Thyroid gland (tissue), 4 donors: Measurements from ENCODE around the gene ATF4. TPM values are rescaled to one million over a fixed set of nuclear protein-coding genes. Genes with fewer than 3 reads are reported as not detected.

Experiments
- DNase-seq, 2 donors: peaks; one replicate each; pipeline ENCODE4 v3.0.0-alpha.2; 2019
- H3K27ac ChIP-seq, 3 donors: fragments of 200-600 bp; sonication (generic); 1 replicate in 2 of 3; 2 replicates in 1 of 3; pipeline ENCODE4 v1.5.1; 2016 to 2019; ENCODE audit warnings: mild to moderate bottlenecking in 1 of 3, moderate library complexity in 1 of 3
- H3K27me3 ChIP-seq: fragments of 200-600 bp; sonication (generic); one replicate; pipeline ENCODE4 v1.5.1; 2019
- H3K36me3 ChIP-seq, 2 donors: fragments of 200-600 bp; sonication (generic); one replicate each; pipeline ENCODE4 v1.5.1; 2016 to 2019
- H3K4me1 ChIP-seq, 2 donors: fragments of 200-600 bp; sonication (generic); one replicate each; pipeline ENCODE4 v1.5.1; 2017 to 2019
- H3K4me3 ChIP-seq, 3 donors: fragments of 200-600 bp; sonication (generic); replicated peaks in 1 of 3; 1 replicate in 2 of 3; 2 replicates in 1 of 3; pipeline ENCODE4 v1.5.1; 2016; ENCODE audit warnings: mild to moderate bottlenecking in 1 of 3
- H3K9me3 ChIP-seq: fragments of 200-600 bp; sonication (generic); one replicate; pipeline ENCODE4 v1.5.1; 2017
- POLR2A ChIP-seq, 2 donors: fragments of 450-650 bp; IDR thresholded peaks; one replicate each; pipeline ENCODE4 v1.6.1; 2017; ENCODE audit warnings: antibody characterized with exemption in 2 of 2, mild to moderate bottlenecking in 2 of 2, moderate library complexity in 1 of 2
- WGBS, 2 donors: methylation state at CpG; one replicate each; pipeline ENCODE4 v1.1.5; 2017; 5-methylcytosine and 5-hydroxymethylcytosine counted together
- intact Hi-C: fragments of 100-400 bp; cut with DNase I; formaldehyde crosslinking; loops from one replicate; pipeline ENCODE4 v1.15.1; 2023
- total RNA-seq, 4 donors: library from RNA; depleted of rRNA; stranded (reverse); fragments of >200 nt; gene quantifications; one replicate each; pipeline ENCODE4 v1.2.3, GENCODE V29; 2016
- TF ChIP-seq, protein P1 (sequence below), 6 experiments: fragments of 200-600 bp in 3 of 6; fragments of 450-650 bp in 3 of 6; sonication (generic) in 3 of 6; IDR thresholded peaks; one replicate each; pipeline ENCODE4 v1.5.1; 2016 to 2019; ENCODE audit warnings: antibody characterized with exemption in 6 of 6, mild to moderate bottlenecking in 2 of 6, inconsistent platforms in 1 of 6, moderate library complexity in 1 of 6

Gene ATF4
- total RNA-seq, 4 donors from 2014 or later = 173 to 273 (median 210) TPM

DNA sequence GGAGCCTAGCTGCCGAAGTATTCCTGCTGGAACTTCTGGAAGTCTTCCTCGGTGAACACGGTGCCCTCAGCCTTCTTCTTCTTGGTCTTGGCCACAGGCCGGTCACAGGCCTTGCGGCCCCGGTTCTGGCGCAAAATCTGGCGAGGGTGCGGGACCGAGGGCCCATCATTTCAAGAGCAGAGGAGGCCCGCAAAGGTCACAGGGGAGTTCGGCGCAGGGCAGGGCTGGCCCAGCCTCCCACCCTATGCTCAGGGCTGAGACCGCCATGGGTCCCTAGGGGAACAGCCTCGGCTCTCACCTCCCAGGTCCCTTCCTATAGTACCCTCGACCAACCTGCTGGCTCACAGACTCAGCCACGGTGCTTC lies 9.1 kb downstream of the ATF4 start:
- H3K36me3 ChIP-seq = peaks cover 1 to 12% of the 10 kb centered on the region in 2 donors
- TF ChIP-seq, protein P1, sequence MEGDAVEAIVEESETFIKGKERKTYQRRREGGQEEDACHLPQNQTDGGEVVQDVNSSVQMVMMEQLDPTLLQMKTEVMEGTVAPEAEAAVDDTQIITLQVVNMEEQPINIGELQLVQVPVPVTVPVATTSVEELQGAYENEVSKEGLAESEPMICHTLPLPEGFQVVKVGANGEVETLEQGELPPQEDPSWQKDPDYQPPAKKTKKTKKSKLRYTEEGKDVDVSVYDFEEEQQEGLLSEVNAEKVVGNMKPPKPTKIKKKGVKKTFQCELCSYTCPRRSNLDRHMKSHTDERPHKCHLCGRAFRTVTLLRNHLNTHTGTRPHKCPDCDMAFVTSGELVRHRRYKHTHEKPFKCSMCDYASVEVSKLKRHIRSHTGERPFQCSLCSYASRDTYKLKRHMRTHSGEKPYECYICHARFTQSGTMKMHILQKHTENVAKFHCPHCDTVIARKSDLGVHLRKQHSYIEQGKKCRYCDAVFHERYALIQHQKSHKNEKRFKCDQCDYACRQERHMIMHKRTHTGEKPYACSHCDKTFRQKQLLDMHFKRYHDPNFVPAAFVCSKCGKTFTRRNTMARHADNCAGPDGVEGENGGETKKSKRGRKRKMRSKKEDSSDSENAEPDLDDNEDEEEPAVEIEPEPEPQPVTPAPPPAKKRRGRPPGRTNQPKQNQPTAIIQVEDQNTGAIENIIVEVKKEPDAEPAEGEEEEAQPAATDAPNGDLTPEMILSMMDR (IDR thresholded peaks at IDR 0.05) = peak in 1 of 6 experiments; percentile 2
- no peak for TF ChIP-seq POLR2A (IDR thresholded peaks at IDR 0.05)
- no peak for DNase-seq
- peak overlapping the region in 2 of 3 donors; percentile 35 to 47 for H3K27ac ChIP-seq
- H3K4me3 ChIP-seq = no peak overlapping the region
- intact Hi-C loops = loop anchor here (5.0 to 10.0 kb wide), 4 partner anchors 37 to 357 kb away; partner anchors contain the start of genes PDGFB and SYNGR1
- H3K9me3 ChIP-seq = no peaks in the 10 kb centered on the region
- H3K4me1 ChIP-seq = peaks cover 39 to 48% of the 10 kb centered on the region in 2 donors
- WGBS, 2 donors = 63 to 77% methylated on average over 4 to 15 of the region's 17 CpGs
- H3K27me3 ChIP-seq = no peaks in the 10 kb centered on the region

DNA sequence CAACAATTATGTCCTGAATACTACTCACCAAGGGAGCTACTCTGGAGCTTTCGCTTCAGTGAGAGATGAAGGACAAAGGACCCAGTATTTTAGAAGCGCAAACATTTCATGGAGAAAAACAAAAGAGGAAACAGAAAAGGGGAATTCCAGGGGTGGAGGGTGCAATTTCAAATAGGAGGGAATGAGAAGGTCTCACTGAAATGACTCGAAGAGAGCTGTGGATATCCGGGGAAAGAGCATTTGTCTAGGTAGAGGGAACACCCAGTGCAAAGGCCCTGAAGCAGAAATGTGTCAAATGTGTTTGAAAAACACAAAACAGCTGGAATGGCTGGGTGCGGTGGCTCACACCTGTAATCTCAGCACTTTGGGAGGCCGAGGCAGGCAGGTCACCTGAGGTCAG lies 9.8 kb downstream of the ATF4 start:
- H3K9me3 ChIP-seq = no peaks in the 10 kb centered on the region
- H3K4me1 ChIP-seq = peaks cover 40 to 51% of the 10 kb centered on the region in 2 donors
- no peaks in the 10 kb centered on the region for H3K27me3 ChIP-seq
- WGBS, 2 donors = 85 to 88% methylated on average over 6 of the region's 6 CpGs
- peak overlapping the region in 1 of 3 donors; percentile 47 for H3K27ac ChIP-seq
- H3K4me3 ChIP-seq = no peak overlapping the region
- intact Hi-C loops = loop anchor here (5.0 kb wide), 1 partner anchor 817 kb away; the partner anchor contains the start of gene ADSL
- no peak for TF ChIP-seq POLR2A (IDR thresholded peaks at IDR 0.05)
- TF ChIP-seq, protein P1 (IDR thresholded peaks at IDR 0.05) = no peak
- H3K36me3 ChIP-seq = peaks cover 0 to 9% of the 10 kb centered on the region in 2 donors
- no peak for DNase-seq

DNA sequence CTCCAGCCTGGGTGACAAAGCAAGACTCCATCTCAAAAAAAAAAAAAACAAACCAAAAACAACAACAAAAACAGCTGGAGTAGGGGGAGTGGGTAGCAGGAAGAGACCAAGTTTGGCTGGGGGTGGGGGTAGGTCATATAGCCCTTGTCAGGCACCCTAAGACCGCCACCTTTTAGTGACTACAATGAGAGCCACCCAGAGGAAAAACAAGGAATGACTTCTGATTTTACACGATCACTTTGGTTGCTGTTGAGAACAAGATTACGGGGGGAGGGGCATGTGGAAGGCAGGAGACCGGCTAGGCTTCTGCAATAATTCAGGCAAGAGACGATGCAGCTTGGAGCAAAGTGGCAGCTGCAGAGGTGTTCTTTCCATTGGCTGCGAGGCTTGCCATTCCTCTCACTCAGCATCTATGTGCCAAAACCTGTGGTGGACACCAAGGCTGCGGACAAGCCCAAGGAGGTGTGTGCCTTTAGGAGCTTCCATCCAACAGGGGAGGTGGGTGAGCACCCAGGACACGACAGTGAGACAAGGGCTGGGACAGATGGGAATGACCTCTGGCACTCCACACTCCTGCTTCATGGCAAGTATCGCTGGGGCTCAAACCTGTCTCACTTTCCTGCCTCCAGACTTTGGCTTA lies 10.4 kb downstream of the ATF4 start:
- no peak overlapping the region for H3K4me3 ChIP-seq
- H3K36me3 ChIP-seq = peaks cover 0 to 9% of the 10 kb centered on the region in 2 donors
- no peaks in the 10 kb centered on the region for H3K27me3 ChIP-seq
- peaks cover 39 to 53% of the 10 kb centered on the region in 2 donors for H3K4me1 ChIP-seq
- H3K9me3 ChIP-seq = no peaks in the 10 kb centered on the region
- DNase-seq = no peak
- TF ChIP-seq POLR2A (IDR thresholded peaks at IDR 0.05) = no peak
- TF ChIP-seq, protein P1 (IDR thresholded peaks at IDR 0.05) = peak in 2 of 6 experiments; percentile 13 to 33
- WGBS, 2 donors = 55 to 61% methylated on average over 8 to 9 of the region's 9 CpGs
- intact Hi-C loops = loop anchor here (5.0 kb wide), 1 partner anchor 816 kb away; the partner anchor contains the start of gene ADSL
- H3K27ac ChIP-seq = peak overlapping the region in 1 of 3 donors; percentile 78

DNA sequence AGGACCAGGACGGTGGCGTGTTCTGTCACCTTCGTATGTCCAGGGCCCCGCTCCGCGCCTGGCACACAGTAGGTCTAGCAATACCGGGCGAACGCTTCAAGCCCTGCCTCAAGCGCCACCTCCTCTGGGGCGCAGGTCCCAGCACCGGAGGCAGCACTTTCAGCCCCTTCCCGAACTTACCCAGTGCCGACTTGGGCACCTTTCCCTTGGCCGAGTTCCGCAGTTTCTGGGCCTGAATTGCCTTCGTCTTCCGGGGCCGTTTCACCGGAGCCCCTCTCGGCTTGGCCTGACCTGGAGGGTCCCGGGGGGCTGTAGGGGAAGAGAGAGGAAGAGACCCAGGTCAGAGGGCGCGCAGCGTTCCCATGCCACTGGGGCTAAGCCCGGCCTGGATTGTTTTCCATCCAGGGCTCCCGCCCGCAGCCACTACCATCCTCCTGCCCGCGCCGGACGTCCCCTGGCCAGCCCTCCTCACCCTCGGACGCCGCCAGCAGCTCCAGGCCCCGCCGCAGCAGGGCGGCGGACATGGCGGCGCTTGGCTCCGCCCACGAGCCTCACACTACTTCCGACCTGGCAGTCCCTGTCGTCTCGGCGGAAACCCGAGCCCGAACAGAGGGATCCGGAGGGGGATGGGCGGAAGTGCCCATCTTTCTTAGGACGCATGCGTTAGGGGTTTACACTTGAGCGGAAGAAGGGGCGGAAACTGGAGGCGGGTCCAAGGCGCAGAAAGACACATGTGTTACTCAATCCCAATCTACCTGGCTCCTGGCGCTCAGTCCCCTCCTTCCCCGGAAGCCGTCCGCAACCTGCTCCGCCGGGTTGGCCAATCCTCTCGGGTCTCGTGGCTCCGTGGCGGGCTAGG lies 12.1 kb downstream of the ATF4 start, which contains the start of gene RPS19BP1:
Gene RPS19BP1, minus strand, starts transcription at position 534 of the 859 bp plus-strand sequence. Its CDS starts 10 bp downstream, at position 524.
- 0 to 2% methylated on average over 41 to 55 of the region's 67 CpGs for WGBS, 2 donors
- intact Hi-C loops = loop anchor here (5.0 kb wide), 1 partner anchor 815 kb away; the partner anchor contains the start of gene ADSL
- H3K36me3 ChIP-seq = peaks cover 0 to 9% of the 10 kb centered on the region in 2 donors

More for the DNA sequence above, 12.1 kb downstream of the ATF4 start, which contains the start of gene RPS19BP1:
- no peaks in the 10 kb centered on the region for H3K9me3 ChIP-seq
- H3K4me1 ChIP-seq = peaks cover 39 to 50% of the 10 kb centered on the region in 2 donors
- H3K27ac ChIP-seq = peak within 1 kb of the TSS; percentile 78 to 91 (median 82)
- peak within 1 kb of the TSS; percentile 70 to 96 (median 88) for H3K4me3 ChIP-seq
- DNase-seq = peak; percentile 100
- peak; percentile 68 to 86 for TF ChIP-seq POLR2A (IDR thresholded peaks at IDR 0.05)
- TF ChIP-seq, protein P1 (IDR thresholded peaks at IDR 0.05) = peak in 1 of 6 experiments; percentile 2
- H3K27me3 ChIP-seq = no peaks in the 10 kb centered on the region
